Superior temporal gyrus (tissue), 1 donor: ENCODE data around the gene KCNA10.
"Not testable (repeated sequence)": the region's sequence is repeated elsewhere in the genome, so short reads cannot be mapped to it uniquely, and the experiment has no call there.

Experiments
- DNase-seq: peaks from one replicate; pipeline ENCODE4 v3.0.0-alpha.2; 2016; ENCODE audit errors: extremely low spot score

The KCNA10 gene

DNA sequence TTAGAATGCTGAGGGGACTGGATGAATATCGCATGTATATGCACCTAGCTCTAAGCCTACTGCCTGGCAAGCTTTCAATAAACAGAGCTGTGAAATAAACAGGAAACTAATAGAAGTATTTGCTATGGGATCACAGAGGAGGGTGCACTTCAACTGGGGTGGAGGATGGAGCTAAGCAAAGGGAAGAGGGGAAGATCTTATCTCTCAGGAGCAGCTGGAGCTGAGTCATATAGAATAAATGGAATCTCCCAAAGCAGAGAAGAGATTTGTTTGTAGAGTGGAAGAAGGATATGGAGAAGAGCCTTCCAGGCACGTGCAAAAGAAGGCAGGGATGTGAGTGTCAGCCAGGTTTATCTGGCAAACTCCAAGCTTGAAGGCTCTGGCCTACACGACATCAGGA, 17.0 kb upstream of the KCNA10 start:
- no peak for DNase-seq

GRCh38 chr1:110533230-110533629, 14.3 kb upstream of the KCNA10 start:
- no peak for DNase-seq

DNA sequence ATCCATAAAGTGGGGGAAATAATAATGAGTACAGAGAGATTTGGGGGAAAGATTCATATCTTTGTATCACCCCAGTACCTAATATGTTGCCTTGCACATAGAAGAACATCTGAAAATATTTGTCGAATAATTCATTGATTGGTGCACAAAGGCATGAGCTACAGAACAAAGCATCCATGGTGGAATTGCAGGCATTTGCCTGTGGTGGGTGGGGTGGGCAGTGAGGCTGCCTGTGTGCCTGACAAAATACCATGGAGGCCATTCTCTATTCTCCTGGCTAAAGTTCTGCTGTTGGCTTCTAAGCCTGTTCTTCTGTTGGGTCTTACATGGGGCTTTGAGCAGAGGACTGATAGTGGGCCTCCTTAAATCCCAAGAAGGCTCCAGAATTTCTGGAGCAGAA, 10.0 kb upstream of the KCNA10 start:
- DNase-seq, result no peak

DNA sequence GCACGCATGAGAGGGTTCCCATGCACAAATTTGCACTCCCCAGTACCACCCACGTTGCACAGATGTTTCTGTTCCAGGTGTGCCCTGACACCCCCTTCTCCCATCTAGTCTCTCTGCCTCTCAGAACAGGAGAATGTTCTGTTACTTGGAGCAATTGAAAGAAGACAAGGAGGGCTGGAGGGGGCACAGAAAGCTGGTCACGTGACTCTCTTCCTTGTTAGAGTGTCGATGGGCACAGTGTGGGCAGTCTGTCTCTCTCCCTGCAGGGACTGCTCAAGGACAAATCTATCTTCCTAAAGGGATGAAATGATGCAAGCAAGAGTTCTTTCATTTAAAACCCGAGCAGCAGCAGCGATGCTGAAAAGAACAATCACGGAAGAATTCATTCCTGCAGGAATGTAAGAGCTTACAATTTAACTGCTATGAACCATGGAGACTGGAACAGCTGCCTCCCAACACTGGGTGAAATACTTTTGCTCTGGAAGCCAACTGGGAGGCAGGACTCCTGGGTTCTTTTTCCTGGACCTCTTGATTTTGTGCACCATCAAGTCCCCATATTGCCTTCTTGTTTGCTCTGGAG, 7.3 kb upstream of the KCNA10 start:
- DNase-seq, result no peak

GRCh38 chr1:110525249-110525595, 6.2 kb upstream of the KCNA10 start:
- DNase-seq, result no peak

- DNase-seq, result peak; percentile 82
These were observed 5.6 kb upstream of the KCNA10 start for GRCh38 chr1:110524311-110525248.

DNA sequence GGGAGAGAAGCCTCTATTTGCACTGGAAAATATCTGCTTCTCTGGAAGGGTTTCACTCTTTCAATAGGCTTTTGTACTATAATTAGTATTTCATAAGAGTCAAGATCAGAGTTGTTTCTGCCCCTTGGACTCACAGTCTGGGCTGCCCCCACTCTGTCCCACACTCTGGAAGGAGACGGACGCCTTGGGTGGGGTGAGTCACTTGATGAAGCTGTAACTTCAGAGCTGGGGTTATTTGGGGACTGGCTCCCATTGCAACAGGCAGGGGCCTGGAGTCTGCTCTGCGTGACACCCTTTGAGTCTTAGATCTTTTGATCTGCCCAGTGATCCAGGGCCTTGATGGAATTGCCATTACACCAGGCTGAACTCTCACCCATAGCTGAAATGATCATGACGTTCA, 4.0 kb upstream of the KCNA10 start:
- no peak for DNase-seq

- DNase-seq, result no peak
These were observed 3.6 kb upstream of the KCNA10 start for GRCh38 chr1:110522560-110522959.

DNA sequence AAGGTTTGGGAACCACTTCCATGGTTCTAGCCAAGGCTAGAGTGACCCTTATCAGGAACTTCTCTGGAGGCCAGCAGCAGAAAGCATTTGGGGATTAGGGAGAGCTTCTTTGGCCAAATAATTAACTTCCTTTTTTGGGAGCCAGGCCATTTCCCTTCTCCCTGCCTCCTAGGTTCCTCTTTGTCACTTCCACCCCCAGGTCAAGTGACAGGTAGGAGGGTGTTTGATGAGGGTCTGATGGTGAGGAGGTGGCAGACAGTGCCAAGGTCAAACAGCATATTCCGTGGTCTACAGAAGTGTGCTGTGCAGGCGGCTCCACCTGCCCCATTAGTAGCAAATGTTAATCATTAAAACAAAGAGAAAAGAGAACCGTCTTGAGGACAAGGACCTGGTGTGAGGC, 1.9 kb upstream of the KCNA10 start:
- no peak for DNase-seq

DNA sequence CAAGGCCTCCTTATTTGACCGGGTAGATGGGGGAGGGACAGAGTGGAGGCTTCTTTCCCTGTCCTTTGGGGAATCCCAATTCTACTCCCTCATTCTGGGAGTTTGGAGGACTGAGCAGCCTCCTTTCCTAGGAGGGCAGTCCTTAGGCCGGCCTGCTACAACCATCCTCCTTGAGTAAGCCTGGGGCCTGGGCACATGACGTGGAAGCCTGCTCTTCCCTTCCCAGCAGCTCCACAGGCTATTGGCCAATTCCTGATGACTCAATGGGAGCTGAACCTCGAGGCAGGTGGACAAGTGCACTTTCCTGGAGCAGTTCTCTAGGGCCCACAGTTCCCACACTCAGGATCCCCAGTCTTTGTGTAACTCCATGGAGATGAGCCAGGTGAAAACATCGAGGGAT, 3.1 kb downstream of the KCNA10 start:
- no peak for DNase-seq

GRCh38 chr1:110515041-110515440, 3.9 kb downstream of the KCNA10 start:
- DNase-seq, result no peak

DNA sequence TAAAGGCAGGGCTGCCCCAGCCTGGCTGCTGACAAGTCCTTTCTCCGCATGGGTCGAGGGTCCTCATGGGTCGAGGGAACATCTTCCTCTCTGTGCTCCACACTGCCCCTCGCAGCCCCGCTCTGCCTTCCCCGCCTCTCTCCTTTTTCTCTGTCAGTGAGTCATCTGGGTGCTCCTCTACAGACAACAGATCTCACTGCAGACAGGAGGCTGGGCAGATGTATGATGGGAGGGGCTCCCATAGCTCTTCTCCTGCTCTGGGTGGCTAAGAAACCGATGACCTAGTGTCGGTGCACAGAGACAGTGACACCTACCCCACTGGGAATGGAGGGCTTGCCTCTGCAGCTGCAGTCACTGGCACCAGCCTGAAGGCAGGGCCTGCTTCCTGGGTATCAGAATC, 5.5 kb downstream of the KCNA10 start:
- no peak for DNase-seq

GRCh38 chr1:110511436-110511835, 7.5 kb downstream of the KCNA10 start:
- DNase-seq, result no peak

- DNase-seq, result not testable (repeated sequence)
These were observed 8.1 kb downstream of the KCNA10 start for GRCh38 chr1:110510921-110511320.

DNA sequence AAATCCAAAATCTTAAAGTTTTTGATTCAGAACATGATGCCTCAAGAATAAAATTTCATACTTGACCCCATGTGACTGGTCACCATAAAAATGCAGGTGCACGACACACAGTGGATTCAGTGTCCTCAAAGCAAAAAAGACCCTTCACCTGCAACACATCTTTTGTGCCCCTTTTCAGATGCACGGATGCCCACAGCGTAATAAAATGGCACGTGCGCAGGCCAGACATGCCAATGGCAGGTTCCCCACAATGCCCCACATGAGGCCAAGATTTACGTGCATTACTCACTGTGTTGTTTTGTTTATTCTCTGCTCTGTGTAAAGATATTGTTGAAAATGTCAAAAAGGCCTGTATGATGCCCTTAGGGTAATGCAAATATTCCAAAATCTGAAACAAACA, 9.3 kb downstream of the KCNA10 start:
- DNase-seq, result no peak

GRCh38 chr1:110508028-110508940, 10.7 kb downstream of the KCNA10 start:
- DNase-seq, result no peak

DNA sequence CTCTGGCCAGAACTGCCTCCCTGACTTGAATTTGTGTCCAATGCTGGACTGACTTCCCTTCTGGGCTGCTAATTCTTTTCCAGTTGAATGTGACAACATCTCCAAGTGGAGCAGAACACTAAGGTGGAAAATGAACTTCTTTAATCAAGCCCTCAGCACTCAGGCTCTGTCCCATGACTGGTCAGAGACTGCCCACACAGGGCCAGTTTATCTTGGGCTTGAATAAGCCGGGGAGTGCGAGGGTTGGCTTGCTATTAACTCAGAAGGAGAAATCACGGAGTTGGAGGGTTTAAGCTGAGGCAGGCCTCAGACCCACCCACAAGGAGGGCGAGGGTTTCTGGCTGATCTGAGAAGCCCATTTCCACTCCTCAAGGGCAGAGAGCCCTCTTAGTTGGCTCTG, 12.4 kb downstream of the KCNA10 start:
- no peak for DNase-seq

- no peak for DNase-seq
These were observed 13.4 kb downstream of the KCNA10 start for GRCh38 chr1:110505596-110505995.

GRCh38 chr1:110504226-110504625, 14.7 kb downstream of the KCNA10 start:
- no peak for DNase-seq

- no peak for DNase-seq
These were observed 15.5 kb downstream of the KCNA10 start for GRCh38 chr1:110503471-110503870.

DNA sequence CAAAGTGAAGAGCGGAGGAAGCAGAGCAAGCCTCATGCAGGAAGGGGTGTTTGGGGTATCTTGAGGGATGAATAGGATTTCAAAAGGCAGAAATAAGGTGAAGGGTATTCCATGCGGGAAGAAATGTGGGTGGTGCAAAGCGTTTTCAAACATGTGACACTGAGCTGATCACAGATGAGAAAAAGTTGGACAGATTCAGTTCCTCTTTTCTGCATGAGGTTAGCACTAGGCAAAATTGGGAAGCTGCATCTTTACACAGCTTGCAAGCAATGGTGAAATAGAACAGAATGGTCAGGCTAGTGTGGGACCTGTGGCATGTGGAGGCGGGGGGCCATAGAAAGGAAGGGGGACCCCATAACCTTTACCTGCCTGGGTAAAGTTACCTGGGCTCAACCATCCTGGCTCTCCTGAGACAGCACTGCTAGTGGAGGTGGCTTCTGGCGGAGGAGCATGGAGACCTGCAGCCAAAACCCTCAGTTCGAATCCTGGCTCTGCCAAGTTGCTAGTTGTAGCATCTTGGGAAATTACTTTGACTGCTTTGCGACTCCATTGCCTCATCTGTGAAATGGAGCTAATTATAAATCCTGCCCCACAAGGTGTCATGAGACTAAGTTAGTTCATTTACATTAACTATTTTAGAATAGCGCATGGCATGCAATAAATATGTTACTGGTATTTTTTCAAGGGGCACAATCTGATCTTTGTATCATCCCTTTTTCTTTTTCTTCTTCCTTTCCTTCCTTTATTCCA, 16.4 kb downstream of the KCNA10 start:
- DNase-seq, result no peak
